Loucy (cell line): ENCODE results near the gene PAFAH2.
A peak's percentile ranks its signal among the peaks of the same experiment; 100 is the strongest.

ENCODE experiments used
- H2AFZ ChIP-seq: fragments of 200-600 bp; sonication (generic); 2 replicates; pipeline ENCODE4 v1.6.0; 2016; ENCODE audit warnings: antibody characterized with exemption, mild to moderate bottlenecking, low read length, moderate library complexity
- H3F3A ChIP-seq: fragments of 200-600 bp; 2 replicates; pipeline ENCODE4 v1.6.0; 2016; ENCODE audit warnings: antibody characterized with exemption, low read depth, mild to moderate bottlenecking
- H3K27me3 ChIP-seq: fragments of 200-600 bp; sonication (generic); 2 replicates; pipeline ENCODE4 v1.6.1; 2014; ENCODE audit warnings: low read length, mild to moderate bottlenecking; ENCODE audit not compliant: insufficient read depth, poor library complexity, severe bottlenecking
- H3K36me3 ChIP-seq: fragments of 200-600 bp; sonication (generic); 2 replicates; pipeline ENCODE4 v1.6.1; 2016; ENCODE audit warnings: low read length; ENCODE audit not compliant: insufficient read depth
- H3K4me1 ChIP-seq: fragments of 200-600 bp; sonication (generic); 2 replicates; pipeline ENCODE4 v1.5.1; 2014; ENCODE audit warnings: low read length, mild to moderate bottlenecking; ENCODE audit not compliant: insufficient read depth, poor library complexity, severe bottlenecking
- H3K4me2 ChIP-seq: fragments of 200-600 bp; sonication (generic); 2 replicates; pipeline ENCODE4 v1.6.0; 2014; ENCODE audit warnings: antibody characterized with exemption, low read length, low read depth, mild to moderate bottlenecking; ENCODE audit not compliant: poor library complexity, severe bottlenecking
- H3K4me3 ChIP-seq: fragments of 200-600 bp; sonication (generic); 2 replicates; pipeline ENCODE4 v1.5.1; 2014; ENCODE audit warnings: low read length, mild to moderate bottlenecking, mixed read lengths; ENCODE audit not compliant: poor library complexity, severe bottlenecking
- H3K79me2 ChIP-seq: fragments of 200-600 bp; sonication (generic); 2 replicates; pipeline ENCODE4 v1.6.1; 2014; ENCODE audit warnings: low read length; ENCODE audit not compliant: insufficient read depth
- H3K9ac ChIP-seq: fragments of 200-600 bp; sonication (generic); 2 replicates; pipeline ENCODE4 v1.6.0; 2014; ENCODE audit warnings: mild to moderate bottlenecking, low read depth, low read length, moderate library complexity; ENCODE audit not compliant: poor library complexity, severe bottlenecking
- H3K9me2 ChIP-seq: fragments of 200-600 bp; sonication (generic); replicated peaks from 2 replicates; pipeline ENCODE4 v1.6.1; 2016; ENCODE audit warnings: low read depth, low read length, mixed read lengths
- H3K9me3 ChIP-seq: fragments of 200-600 bp; sonication (generic); 2 replicates; pipeline ENCODE4 v1.6.1; 2014; ENCODE audit warnings: mild to moderate bottlenecking, antibody characterized with exemption, low read length, low read depth; ENCODE audit not compliant: insufficient read depth
- H4K20me1 ChIP-seq: fragments of 200-600 bp; sonication (generic); 2 replicates; pipeline ENCODE4 v1.6.0; 2014; ENCODE audit warnings: antibody characterized with exemption, low read length, mild to moderate bottlenecking; ENCODE audit not compliant: insufficient read depth, poor library complexity, severe bottlenecking
- CTCF ChIP-seq: fragments of 200-600 bp; sonication (generic); conservative IDR thresholded peaks from 2 replicates; pipeline ENCODE4 v1.5.1; 2014; ENCODE audit warnings: mild to moderate bottlenecking, antibody characterized with exemption, low read length
- EZH2phosphoT487 ChIP-seq: fragments of 200-600 bp; IDR thresholded peaks from 2 replicates; pipeline ENCODE4 v1.6.1; 2018; ENCODE audit warnings: antibody characterized with exemption, mild to moderate bottlenecking, moderate library complexity, borderline replicate concordance

Gene PAFAH2

DNA sequence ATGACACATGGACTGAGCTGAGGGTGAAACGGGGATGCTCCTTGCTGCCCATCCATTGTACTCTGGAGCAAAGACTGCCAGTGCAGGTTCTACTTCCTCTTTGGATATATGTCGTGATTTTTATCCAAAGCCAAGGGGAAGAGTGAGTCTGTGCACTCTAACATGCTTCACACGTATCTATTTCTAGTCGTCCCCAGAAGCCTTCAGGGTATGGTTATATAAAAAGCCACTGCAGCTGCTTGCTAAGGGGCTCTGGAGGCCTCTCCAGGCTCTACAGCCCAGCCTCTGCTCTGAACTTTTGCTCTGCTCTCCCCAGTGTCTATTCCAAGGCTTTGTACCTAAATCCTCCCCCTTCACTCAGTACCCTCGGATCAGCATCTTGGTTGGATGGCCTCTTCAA lies 20.1 kb downstream of the PAFAH2 start:
- no peaks in the 10 kb centered on the region for H3K4me1 ChIP-seq
- H3K4me2 ChIP-seq: no peak overlapping the region
- H3K27me3 ChIP-seq: no peaks in the 10 kb centered on the region
- no peak overlapping the region for H3K9ac ChIP-seq
- H2AFZ ChIP-seq: no peak overlapping the region
- no peaks in the 10 kb centered on the region for H4K20me1 ChIP-seq
- no peaks in the 10 kb centered on the region for H3F3A ChIP-seq
- H3K4me3 ChIP-seq: no peak overlapping the region
- no peaks in the 10 kb centered on the region for H3K9me3 ChIP-seq
- TF ChIP-seq CTCF (no peak), EZH2phosphoT487 (no peak)
- H3K9me2 ChIP-seq: no peaks in the 10 kb centered on the region
- H3K79me2 ChIP-seq: no peaks in the 10 kb centered on the region
- H3K36me3 ChIP-seq: peaks cover 38% of the 10 kb centered on the region; the same call in 1 of the 2 replicates

DNA sequence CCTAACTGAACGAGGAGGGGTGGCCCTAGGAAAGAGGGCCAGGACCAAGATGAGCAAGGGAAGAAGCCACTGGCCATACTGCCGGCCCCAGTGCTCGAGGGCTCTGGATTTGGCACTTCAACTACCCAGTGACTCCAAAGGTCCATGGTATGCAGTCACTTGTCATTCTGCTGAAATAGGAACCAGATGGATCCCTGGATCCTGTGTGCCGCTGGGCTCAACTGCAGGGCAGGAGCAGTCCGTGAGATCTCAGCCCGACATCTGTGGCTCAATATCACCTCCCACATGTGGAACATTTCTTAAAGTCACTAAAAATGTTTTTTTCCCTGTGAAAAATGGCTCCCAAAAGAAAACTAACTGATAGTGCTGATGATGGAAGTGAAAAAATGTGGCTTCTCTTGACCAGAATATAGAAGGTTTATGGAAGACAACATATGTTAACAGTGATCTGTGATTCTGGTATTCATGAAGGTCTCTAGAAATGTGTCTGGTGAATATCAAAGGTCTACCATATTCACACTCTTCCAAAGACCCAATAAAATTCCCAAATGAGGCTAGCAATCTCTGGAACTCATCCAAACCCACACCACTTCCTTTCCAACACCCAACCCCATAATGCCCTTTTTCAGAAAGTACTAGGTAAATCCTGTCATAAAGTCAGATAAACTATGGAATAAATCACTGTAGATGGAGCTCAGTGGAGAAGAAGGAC lies 24.1 kb downstream of the PAFAH2 start:
- Histone ChIP-seq H3K79me2 (no peaks in the 10 kb centered on the region), H3K9me2 (no peaks in the 10 kb centered on the region), H3K36me3 (peaks cover 29% of the 10 kb centered on the region; the same call in 1 of the 2 replicates), H3K4me1 (peaks cover 5% of the 10 kb centered on the region), H3K27me3 (no peaks in the 10 kb centered on the region), H3K4me3 (no peak overlapping the region), H4K20me1 (no peaks in the 10 kb centered on the region), H3F3A (no peaks in the 10 kb centered on the region), H3K4me2 (no peak overlapping the region), H3K9me3 (no peaks in the 10 kb centered on the region), H3K9ac (no peak overlapping the region), H2AFZ (no peak overlapping the region)
- TF ChIP-seq EZH2phosphoT487 (no peak), CTCF (no peak)

- H3K4me3 ChIP-seq: no peak overlapping the region
- no peak overlapping the region for H3K9ac ChIP-seq
- H3F3A ChIP-seq: no peaks in the 10 kb centered on the region
- H4K20me1 ChIP-seq: no peaks in the 10 kb centered on the region
- H3K9me3 ChIP-seq: no peaks in the 10 kb centered on the region
- peaks cover 29% of the 10 kb centered on the region; the same call in 1 of the 2 replicates for H3K36me3 ChIP-seq
- H3K4me1 ChIP-seq: peaks cover 5% of the 10 kb centered on the region
- H3K4me2 ChIP-seq: peak overlapping the region; percentile 6
- H3K79me2 ChIP-seq: no peaks in the 10 kb centered on the region
- H3K9me2 ChIP-seq: no peaks in the 10 kb centered on the region
- no peak overlapping the region for H2AFZ ChIP-seq
- TF ChIP-seq CTCF (no peak), EZH2phosphoT487 (no peak)
- H3K27me3 ChIP-seq: no peaks in the 10 kb centered on the region
Measured at GRCh38 chr1:25971811-25972180, 26.1 kb downstream of the PAFAH2 start.
